Mucosa of descending colon (tissue), 3 donors: ENCODE measurements around the gene UNC50. TPM values are rescaled to one million over a fixed set of nuclear protein-coding genes. Genes with fewer than 3 reads are reported as not detected.
"Not testable (repeated sequence)": the region's sequence is repeated elsewhere in the genome, so short reads cannot be mapped to it uniquely, and the experiment has no call there.

Experiments used
- ATAC-seq: fragments of 200-7000 bp; cut with Tn5 transposase; one replicate; pipeline ENCODE4 v1.9.1; 2020; ENCODE audit warnings: mild to moderate bottlenecking, moderate library complexity
- DNase-seq, 3 donors: peaks; one replicate each; pipeline ENCODE4 v3.0.0-alpha.2; 2020
- H3K36me3 ChIP-seq: fragments of 200-600 bp; one replicate; pipeline ENCODE4 v1.8.0; 2021; ENCODE audit warnings: low read depth, mild to moderate bottlenecking
- H3K4me1 ChIP-seq: fragments of 200-600 bp; one replicate; pipeline ENCODE4 v1.8.0; 2021; ENCODE audit warnings: low read depth, mild to moderate bottlenecking
- H3K4me3 ChIP-seq: fragments of 200-600 bp; one replicate; pipeline ENCODE4 v1.8.0; 2021; ENCODE audit warnings: mild to moderate bottlenecking
- H3K9me3 ChIP-seq: fragments of 200-600 bp; one replicate; pipeline ENCODE4 v1.8.0; 2021; ENCODE audit warnings: mild to moderate bottlenecking
- CTCF ChIP-seq: fragments of 200-600 bp; IDR thresholded peaks from one replicate; pipeline ENCODE4 v1.8.0; 2022; ENCODE audit warnings: antibody characterized with exemption, mild to moderate bottlenecking
- intact Hi-C, 2 donors: fragments of 100-400 bp; cut with DNase I in 1 of 2; cut with micrococcal nuclease in 1 of 2; formaldehyde crosslinking; loops; one replicate each; pipeline versions ENCODE4 v1.11.0 to v1.11.1; 2022; cut with DNase I, micrococcal nuclease
- total RNA-seq, 3 donors: library from RNA; stranded (reverse); fragmentation: NEBNext Ultra II Directional in 2 of 3; extraction: Animal tissue kit (Norgen Biotek cat#: 25700) in 2 of 3; gene quantifications; one replicate each; pipeline versions ENCODE4 v1.2.1 to v1.2.4, GENCODE V29; 2021 to 2023
- donor health status: DM: no; HTN: no; CAD: no; lungs with moderate emphysema.
- donor health status: DM: no; HTN: no; CAD: no.
- donor health status: DM: no; HTN: yes; CAD: no.

Gene UNC50
- total RNA-seq, 3 donors from 2014 or later, result 32.6 to 44.3 (median 35.4) TPM

GRCh38 chr2:98649992-98650375, 41.6 kb downstream of the UNC50 start:
- no peak for TF ChIP-seq CTCF
- no peak for DNase-seq
- Histone ChIP-seq H3K4me1 (peaks cover 18% of the 10 kb centered on the region), H3K9me3 (no peaks in the 10 kb centered on the region), H3K36me3 (peaks cover 6% of the 10 kb centered on the region), H3K4me3 (no peak overlapping the region)
- ATAC-seq, result no peak
- intact Hi-C loops, result loop anchor here (2.0 kb wide), 1 partner anchor 187 kb away; no protein-coding TSS in a partner anchor

DNA sequence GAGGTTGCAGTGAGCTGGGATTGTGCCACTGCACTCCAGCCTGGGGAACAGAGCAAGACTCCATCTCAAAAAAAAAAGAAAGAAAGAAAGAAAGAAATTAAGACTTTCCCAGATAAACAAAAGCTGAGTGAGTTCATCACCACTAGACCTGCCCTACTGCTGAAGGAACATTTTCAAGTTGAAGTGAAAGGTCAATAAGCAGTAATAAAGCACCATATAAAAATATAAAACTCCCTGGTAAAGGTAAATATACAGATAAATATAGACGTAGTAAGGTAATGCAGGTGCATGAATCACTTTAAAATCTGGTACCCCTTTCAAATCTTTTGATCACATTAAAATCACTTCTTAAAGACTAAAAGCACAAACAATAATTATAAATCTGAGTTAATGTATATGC, 42.6 kb downstream of the UNC50 start:
- H3K4me1 ChIP-seq, result peaks cover 18% of the 10 kb centered on the region
- ATAC-seq, result peak; percentile 83
- intact Hi-C loops, result no loop called here

DNA sequence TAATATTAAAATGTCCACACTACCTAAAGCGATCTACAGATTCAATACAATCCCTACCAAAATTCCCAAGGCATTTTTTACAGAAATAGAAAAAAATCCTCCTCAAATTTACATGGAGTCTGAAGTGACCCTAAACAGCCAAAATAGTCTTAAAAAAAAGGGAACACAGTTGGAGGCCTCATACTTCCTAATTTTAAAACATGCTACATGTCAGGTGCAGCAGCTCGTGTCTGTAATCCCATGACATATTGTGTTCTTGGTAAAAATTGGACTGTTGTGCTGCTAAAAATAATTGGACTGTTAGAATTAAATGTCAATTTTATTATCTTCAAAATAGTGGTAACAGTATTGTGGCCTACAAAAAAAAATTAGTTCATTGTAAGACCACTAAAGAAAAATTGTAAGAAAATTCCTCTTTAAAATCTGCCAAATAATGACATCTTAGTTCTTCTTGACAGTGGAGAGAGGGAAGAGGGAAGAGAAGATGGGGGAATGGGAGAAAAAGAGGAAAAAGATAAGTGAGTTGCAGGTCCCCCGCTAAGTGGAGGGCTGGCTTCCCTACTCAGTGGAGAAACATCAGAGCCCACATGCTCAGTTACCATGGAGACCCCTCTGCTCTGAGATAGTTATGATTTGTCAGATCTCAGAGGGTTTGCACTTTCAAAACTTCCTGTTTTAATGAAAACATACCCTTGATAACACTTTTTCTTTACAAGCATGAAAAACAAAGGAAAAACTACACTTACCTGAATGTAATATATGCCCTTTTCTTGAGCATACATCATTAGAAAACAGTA, 46.5 kb downstream of the UNC50 start:
- peak; percentile 43 for ATAC-seq
- DNase-seq, result no peak
- intact Hi-C loops, result no loop called here
- no peaks in the 10 kb centered on the region for H3K36me3 ChIP-seq
- no peak for TF ChIP-seq CTCF
- no peak overlapping the region for H3K4me3 ChIP-seq
- peaks cover 16% of the 10 kb centered on the region for H3K4me1 ChIP-seq
- no peaks in the 10 kb centered on the region for H3K9me3 ChIP-seq

More for the DNA sequence above, 42.6 kb downstream of the UNC50 start:
- DNase-seq, result no peak
- TF ChIP-seq CTCF, result no peak
- H3K9me3 ChIP-seq, result no peaks in the 10 kb centered on the region
- peaks cover 6% of the 10 kb centered on the region for H3K36me3 ChIP-seq
- no peak overlapping the region for H3K4me3 ChIP-seq

DNA sequence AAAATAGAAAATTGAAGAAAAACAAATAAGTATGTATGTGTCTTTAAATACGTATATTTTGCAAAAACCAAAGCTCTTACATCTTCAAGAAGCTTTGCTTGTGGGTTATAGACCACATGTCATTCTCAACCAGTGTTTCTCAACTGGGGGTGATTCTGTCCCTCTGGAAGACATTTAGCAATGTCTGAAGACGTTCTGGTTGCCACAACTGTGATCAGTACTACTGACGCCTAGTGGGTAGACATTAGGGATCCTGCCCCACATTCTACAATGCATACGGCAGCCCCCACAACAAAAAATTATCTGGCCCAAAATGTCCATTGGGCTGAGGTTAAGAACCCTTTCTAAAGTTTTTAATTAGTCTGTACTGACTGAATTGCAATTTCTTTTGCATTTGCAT, 48.4 kb downstream of the UNC50 start:
- no peak for TF ChIP-seq CTCF
- Histone ChIP-seq H3K36me3 (no peaks in the 10 kb centered on the region), H3K4me3 (no peak overlapping the region), H3K9me3 (no peaks in the 10 kb centered on the region), H3K4me1 (peaks cover under 1% of the 10 kb centered on the region)
- ATAC-seq (peak; percentile 46), DNase-seq (no peak)
- intact Hi-C loops, result no loop called here

GRCh38 chr2:98658816-98659490, 50.6 kb downstream of the UNC50 start:
- DNase-seq, result no peak
- no peak overlapping the region for H3K4me3 ChIP-seq
- no peaks in the 10 kb centered on the region for H3K4me1 ChIP-seq
- intact Hi-C loops, result no loop called here
- H3K36me3 ChIP-seq, result no peaks in the 10 kb centered on the region
- H3K9me3 ChIP-seq, result no peaks in the 10 kb centered on the region
- ATAC-seq, result peak; percentile 40
- no peak for TF ChIP-seq CTCF

- ATAC-seq, H3K36me3 ChIP-seq, H3K9me3 ChIP-seq, intact Hi-C loops, H3K4me3 ChIP-seq, DNase-seq, H3K4me1 ChIP-seq: not testable (repeated sequence)
These were observed 51.1 kb downstream of the UNC50 start for GRCh38 chr2:98659491-98659840.
